H9 (cell line): ENCODE measurements around the gene COL8A2. TPM values are rescaled to one million over a fixed set of nuclear protein-coding genes. Genes with fewer than 3 reads are reported as not detected.

Source experiments
- DNase-seq: peaks from one replicate; pipeline ENCODE4 v3.0.0-alpha.2; 2017
- H2AFZ ChIP-seq: one replicate; pipeline ENCODE4 v1.6.1; 2013; ENCODE audit warnings: mild to moderate bottlenecking, low read length, control low read depth, moderate library complexity
- H2AK5ac ChIP-seq: 2 replicates; pipeline ENCODE4 v1.6.1; 2013; ENCODE audit warnings: low read length, control low read depth, mixed read lengths; ENCODE audit not compliant: insufficient read length
- H2BK120ac ChIP-seq: one replicate; pipeline ENCODE4 v1.6.1; 2013; ENCODE audit warnings: low read depth, mild to moderate bottlenecking, low read length, control low read depth, inconsistent platforms; ENCODE audit not compliant: poor library complexity, severe bottlenecking
- H2BK12ac ChIP-seq: 2 replicates; pipeline ENCODE4 v1.6.1; 2013; ENCODE audit warnings: low read length, control low read depth, mixed read lengths, low read depth; ENCODE audit not compliant: insufficient read length
- H2BK15ac ChIP-seq: 2 replicates; pipeline ENCODE4 v1.6.1; 2013; ENCODE audit warnings: low read depth, low read length, control low read depth
- H2BK20ac ChIP-seq: one replicate; pipeline ENCODE4 v1.6.1; 2013; ENCODE audit warnings: low read depth, mild to moderate bottlenecking, low read length, control low read depth, inconsistent platforms; ENCODE audit not compliant: poor library complexity, severe bottlenecking
- H2BK5ac ChIP-seq: 2 replicates; pipeline ENCODE4 v1.6.1; 2013; ENCODE audit warnings: low read length, control low read depth, mixed read lengths; ENCODE audit not compliant: insufficient read length
- H3K14ac ChIP-seq: 2 replicates; pipeline ENCODE4 v1.6.1; 2013; ENCODE audit warnings: low read length, control low read depth; ENCODE audit not compliant: insufficient read depth
- H3K18ac ChIP-seq: 2 replicates; pipeline ENCODE4 v1.6.1; 2013; ENCODE audit warnings: low read depth, mild to moderate bottlenecking, mixed read lengths, low read length, control low read depth; ENCODE audit not compliant: insufficient read length
- H3K23ac ChIP-seq: 2 replicates; pipeline ENCODE4 v1.6.1; 2013; ENCODE audit warnings: low read length, control low read depth, mixed read lengths, low read depth; ENCODE audit not compliant: insufficient read length
- H3K23me2 ChIP-seq: 2 replicates; pipeline ENCODE4 v1.6.1; 2013; ENCODE audit warnings: low read depth, mild to moderate bottlenecking, mixed read lengths, low read length, control low read depth; ENCODE audit not compliant: insufficient read length, poor library complexity, severe bottlenecking
- H3K27ac ChIP-seq: 2 replicates; pipeline ENCODE4 v1.5.1; 2013; ENCODE audit warnings: low read length, control low read depth, mixed read lengths, low read depth; ENCODE audit not compliant: insufficient read length
- H3K27me3 ChIP-seq: 2 replicates; pipeline ENCODE4 v1.6.1; 2013; ENCODE audit warnings: low read length, control low read depth, inconsistent platforms; ENCODE audit not compliant: insufficient read depth
- H3K4ac ChIP-seq: 2 replicates; pipeline ENCODE4 v1.6.1; 2013; ENCODE audit warnings: low read depth, mild to moderate bottlenecking, control low read depth, inconsistent platforms, low read length, moderate library complexity
- H3K4me1 ChIP-seq: 2 replicates; pipeline ENCODE4 v1.6.1; 2013; ENCODE audit warnings: low read length, control low read depth, inconsistent platforms; ENCODE audit not compliant: insufficient read depth
- H3K4me2 ChIP-seq: 2 replicates; pipeline ENCODE4 v1.6.1; 2013; ENCODE audit warnings: low read length, control low read depth, mixed read lengths; ENCODE audit not compliant: insufficient read length, insufficient read depth
- H3K56ac ChIP-seq: 2 replicates; pipeline ENCODE4 v1.6.1; 2013; ENCODE audit warnings: low read depth, mild to moderate bottlenecking, mixed read lengths, low read length, control low read depth; ENCODE audit not compliant: insufficient read length
- H3K79me1 ChIP-seq: 2 replicates; pipeline ENCODE4 v1.6.1; 2013; ENCODE audit warnings: low read depth, mild to moderate bottlenecking, moderate library complexity, low read length, control low read depth, inconsistent platforms; ENCODE audit not compliant: insufficient read depth, poor library complexity, severe bottlenecking
- H3K79me2 ChIP-seq: 2 replicates; pipeline ENCODE4 v1.6.1; 2013; ENCODE audit warnings: low read length, control low read depth, inconsistent platforms; ENCODE audit not compliant: insufficient read depth
- H3K9ac ChIP-seq: 2 replicates; pipeline ENCODE4 v1.6.1; 2013; ENCODE audit warnings: low read length, control low read depth, mixed read lengths; ENCODE audit not compliant: insufficient read length; ENCODE audit errors: extremely low read depth
- H3K9me3 ChIP-seq: one replicate; pipeline ENCODE4 v1.6.1; 2013; ENCODE audit warnings: low read depth, low read length, inconsistent platforms; ENCODE audit not compliant: control insufficient read depth
- H3T11ph ChIP-seq: one replicate; pipeline ENCODE4 v1.6.1; 2013; ENCODE audit warnings: mild to moderate bottlenecking, low read length, control low read depth, inconsistent platforms
- H4K20me1 ChIP-seq: one replicate; pipeline ENCODE4 v1.6.1; 2013; ENCODE audit not compliant: control insufficient read depth, insufficient read length, insufficient read depth
- H4K5ac ChIP-seq: 2 replicates; pipeline ENCODE4 v1.6.1; 2013; ENCODE audit warnings: low read depth, mild to moderate bottlenecking, mixed read lengths, low read length, control low read depth; ENCODE audit not compliant: insufficient read length
- H4K8ac ChIP-seq: replicated peaks from 2 replicates; pipeline ENCODE4 v1.6.1; 2013; ENCODE audit warnings: low read length, control low read depth, mixed read lengths, low read depth; ENCODE audit not compliant: insufficient read length
- H4K91ac ChIP-seq: 2 replicates; pipeline ENCODE4 v1.6.1; 2013; ENCODE audit warnings: low read depth, mild to moderate bottlenecking, moderate library complexity, mixed read lengths, low read length, control low read depth; ENCODE audit not compliant: insufficient read length
- H3K27ac Mint-ChIP-seq, 3 experiments: 2 replicates in 2 of 3; 3 replicates in 1 of 3; pipeline ENCODE4 v1.8.0; 2020 to 2021; ENCODE audit warnings: mixed read lengths in 3 of 3, mild to moderate bottlenecking in 1 of 3, moderate library complexity in 1 of 3
- H3K27me3 Mint-ChIP-seq: 2 replicates; pipeline ENCODE4 v1.8.0; 2021; ENCODE audit warnings: low read depth, mild to moderate bottlenecking, moderate library complexity, mixed read lengths
- H3K36me3 Mint-ChIP-seq, 3 experiments: 2 replicates in 2 of 3; 3 replicates in 1 of 3; pipeline ENCODE4 v1.8.0; 2020 to 2021; ENCODE audit warnings: low read depth in 3 of 3, mixed read lengths in 3 of 3; ENCODE audit not compliant: insufficient read depth in 1 of 3
- H3K4me1 Mint-ChIP-seq, 2 experiments: 2 replicates each; pipeline ENCODE4 v1.8.0; 2020; ENCODE audit warnings: mixed read lengths in 2 of 2
- H3K4me3 Mint-ChIP-seq, 2 experiments: 2 replicates in 1 of 2; 3 replicates in 1 of 2; pipeline ENCODE4 v1.8.0; 2020 to 2021; ENCODE audit warnings: mild to moderate bottlenecking in 2 of 2, mixed read lengths in 2 of 2, moderate library complexity in 1 of 2
- H3K9me3 Mint-ChIP-seq, 2 experiments: 2 replicates in 1 of 2; 3 replicates in 1 of 2; pipeline ENCODE4 v1.8.0; 2020; ENCODE audit warnings: mild to moderate bottlenecking in 2 of 2, mixed read lengths in 2 of 2, moderate library complexity in 1 of 2
- CTCF ChIP-seq: fragments of 200-600 bp; sonication (generic); conservative IDR thresholded peaks from 3 replicates; pipeline ENCODE4 v1.8.0; 2021; ENCODE audit warnings: antibody characterized with exemption, mild to moderate bottlenecking
- WGBS: extraction: QIAGEN DNeasy Blood & Tissue Kit; methylation state at CpG from one replicate; pipeline ENCODE4 v1.1.7; 2013; ENCODE audit warnings: missing lambda C conversion rate, low lambda C conversion rate, mixed read lengths; ENCODE audit not compliant: insufficient read length; ENCODE audit errors: extremely low coverage; 5-methylcytosine and 5-hydroxymethylcytosine counted together
- total RNA-seq: library from RNA; stranded (reverse); gene quantifications from 2 replicates; pipeline ENCODE4 v1.2.1, GENCODE V29; 2021

The COL8A2 gene
- total RNA-seq, 1 experiment from 2014 or later: 1.5 TPM

- Mint-ChIP-seq H3K4me3 (no peak overlapping the region), H3K9me3 (no peaks in the 10 kb centered on the region), H3K36me3 (no peaks in the 10 kb centered on the region), H3K4me1 (peaks cover 7 to 31% of the 10 kb centered on the region in 2 experiments), H3K27me3 (peaks cover 3% of the 10 kb centered on the region), H3K27ac (no peak overlapping the region; a peak in 1 of 7 replicates)
- Histone ChIP-seq H3K9me3 (no peaks in the 10 kb centered on the region), H2BK12ac (no peak overlapping the region), H4K8ac (no peak overlapping the region), H3K4me2 (no peak overlapping the region), H4K20me1 (no peaks in the 10 kb centered on the region), H2AFZ (no peak overlapping the region), H2BK15ac (no peak overlapping the region), H3K79me1 (no peaks in the 10 kb centered on the region), H3K23me2 (no peaks in the 10 kb centered on the region), H4K5ac (no peak overlapping the region), H4K91ac (no peak overlapping the region), H3K56ac (no peak overlapping the region), H2BK120ac (no peak overlapping the region), H3K79me2 (no peaks in the 10 kb centered on the region), H2BK20ac (no peak overlapping the region), H3K18ac (no peak overlapping the region), H3K27ac (no peak overlapping the region), H3K9ac (no peak overlapping the region), H2AK5ac (no peak overlapping the region), H3K14ac (no peak overlapping the region), H3K4me1 (no peaks in the 10 kb centered on the region), H3T11ph (no peak overlapping the region), H3K23ac (no peak overlapping the region), H3K4ac (no peak overlapping the region), H2BK5ac (no peak overlapping the region), H3K27me3 (no peaks in the 10 kb centered on the region)
- no CpG with 5 or more reads among the region's 18 CpGs for WGBS
- no peak for TF ChIP-seq CTCF
- no peak for DNase-seq
Observed at GRCh38 chr1:36115200-36115669, 9.8 kb downstream of the COL8A2 start.
